ENCODE data around the gene EMILIN3.

DNA sequence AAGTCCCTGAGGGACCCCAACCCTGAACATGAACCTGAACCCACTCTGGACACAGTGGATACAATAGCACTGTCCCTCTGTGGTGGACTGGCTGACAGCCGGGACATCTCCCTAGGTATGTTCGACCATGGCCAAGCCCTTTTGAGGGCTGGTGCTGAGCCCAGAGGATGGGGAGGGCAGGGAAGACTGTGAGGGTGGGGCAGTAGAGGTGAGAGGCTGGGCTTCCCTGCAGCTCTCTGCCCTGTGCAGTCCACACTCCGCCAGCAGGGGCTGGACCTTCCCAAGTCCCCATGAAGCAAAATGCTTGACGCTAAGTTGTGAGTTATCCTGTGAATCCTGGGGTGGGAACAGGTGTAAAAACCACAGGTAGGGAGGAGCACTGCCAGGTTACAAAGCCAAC, 14.5 kb downstream of the EMILIN3 start:
- TF ChIP-seq, protein P1, sequence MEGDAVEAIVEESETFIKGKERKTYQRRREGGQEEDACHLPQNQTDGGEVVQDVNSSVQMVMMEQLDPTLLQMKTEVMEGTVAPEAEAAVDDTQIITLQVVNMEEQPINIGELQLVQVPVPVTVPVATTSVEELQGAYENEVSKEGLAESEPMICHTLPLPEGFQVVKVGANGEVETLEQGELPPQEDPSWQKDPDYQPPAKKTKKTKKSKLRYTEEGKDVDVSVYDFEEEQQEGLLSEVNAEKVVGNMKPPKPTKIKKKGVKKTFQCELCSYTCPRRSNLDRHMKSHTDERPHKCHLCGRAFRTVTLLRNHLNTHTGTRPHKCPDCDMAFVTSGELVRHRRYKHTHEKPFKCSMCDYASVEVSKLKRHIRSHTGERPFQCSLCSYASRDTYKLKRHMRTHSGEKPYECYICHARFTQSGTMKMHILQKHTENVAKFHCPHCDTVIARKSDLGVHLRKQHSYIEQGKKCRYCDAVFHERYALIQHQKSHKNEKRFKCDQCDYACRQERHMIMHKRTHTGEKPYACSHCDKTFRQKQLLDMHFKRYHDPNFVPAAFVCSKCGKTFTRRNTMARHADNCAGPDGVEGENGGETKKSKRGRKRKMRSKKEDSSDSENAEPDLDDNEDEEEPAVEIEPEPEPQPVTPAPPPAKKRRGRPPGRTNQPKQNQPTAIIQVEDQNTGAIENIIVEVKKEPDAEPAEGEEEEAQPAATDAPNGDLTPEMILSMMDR (conservative IDR thresholded peaks at IDR 0.05; ENCODE audit: low read depth, low read length) = 0 out of 2 replicates have a peak, but pooled peaks have one; percentile 20
- no peak for TF ChIP-seq EZH2 (IDR thresholded peaks at IDR 0.05; ENCODE audit: borderline replicate concordance, low read depth, low read length, poor library complexity, severe bottlenecking)
